Mammary epithelial cell (primary cell): Measurements from ENCODE around the gene PSPN.

ENCODE experiments used
- CTCF ChIP-seq, 2 donors: IDR thresholded peaks in 1 of 2; conservative IDR thresholded peaks in 1 of 2; 2 replicates each; pipeline ENCODE4 v1.5.1; 2011 to 2012; ENCODE audit warnings: inconsistent platforms in 2 of 2, low read length in 2 of 2, mild to moderate bottlenecking in 2 of 2, control low read depth in 1 of 2, low read depth in 1 of 2; ENCODE audit not compliant: insufficient read depth in 1 of 2; ENCODE audit errors: extremely low read depth in 1 of 2
- EZH2 ChIP-seq: IDR thresholded peaks from 2 replicates; pipeline ENCODE4 v1.6.1; 2012; ENCODE audit warnings: low read length, inconsistent platforms, borderline replicate concordance

- TF ChIP-seq CTCF (conservative IDR thresholded peaks at IDR 0.05 in 1 of 2, IDR thresholded peaks at IDR 0.05 in 1 of 2; ENCODE audit: extremely low read depth in 1 of 2, insufficient read depth in 1 of 2, low read depth in 1 of 2, low read length in 2 of 2) (no peak), EZH2 (no peak)
These were observed 2.3 kb upstream of the PSPN start for GRCh38 chr19:6378041-6378440.
